GM12874 (cell line): ENCODE results near the gene KIAA0513.

Experiments used
- TF ChIP-seq, protein P1 (sequence below): IDR thresholded peaks from 2 replicates; pipeline ENCODE4 v1.5.1; 2011; ENCODE audit warnings: low read depth, mild to moderate bottlenecking, control low read depth, low read length, moderate library complexity; ENCODE audit not compliant: insufficient read depth

KIAA0513 gene

GRCh38 chr16:85034591-85035433 is 7.2 kb downstream of the KIAA0513 start:
- TF ChIP-seq, protein P1, sequence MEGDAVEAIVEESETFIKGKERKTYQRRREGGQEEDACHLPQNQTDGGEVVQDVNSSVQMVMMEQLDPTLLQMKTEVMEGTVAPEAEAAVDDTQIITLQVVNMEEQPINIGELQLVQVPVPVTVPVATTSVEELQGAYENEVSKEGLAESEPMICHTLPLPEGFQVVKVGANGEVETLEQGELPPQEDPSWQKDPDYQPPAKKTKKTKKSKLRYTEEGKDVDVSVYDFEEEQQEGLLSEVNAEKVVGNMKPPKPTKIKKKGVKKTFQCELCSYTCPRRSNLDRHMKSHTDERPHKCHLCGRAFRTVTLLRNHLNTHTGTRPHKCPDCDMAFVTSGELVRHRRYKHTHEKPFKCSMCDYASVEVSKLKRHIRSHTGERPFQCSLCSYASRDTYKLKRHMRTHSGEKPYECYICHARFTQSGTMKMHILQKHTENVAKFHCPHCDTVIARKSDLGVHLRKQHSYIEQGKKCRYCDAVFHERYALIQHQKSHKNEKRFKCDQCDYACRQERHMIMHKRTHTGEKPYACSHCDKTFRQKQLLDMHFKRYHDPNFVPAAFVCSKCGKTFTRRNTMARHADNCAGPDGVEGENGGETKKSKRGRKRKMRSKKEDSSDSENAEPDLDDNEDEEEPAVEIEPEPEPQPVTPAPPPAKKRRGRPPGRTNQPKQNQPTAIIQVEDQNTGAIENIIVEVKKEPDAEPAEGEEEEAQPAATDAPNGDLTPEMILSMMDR = no peak

DNA sequence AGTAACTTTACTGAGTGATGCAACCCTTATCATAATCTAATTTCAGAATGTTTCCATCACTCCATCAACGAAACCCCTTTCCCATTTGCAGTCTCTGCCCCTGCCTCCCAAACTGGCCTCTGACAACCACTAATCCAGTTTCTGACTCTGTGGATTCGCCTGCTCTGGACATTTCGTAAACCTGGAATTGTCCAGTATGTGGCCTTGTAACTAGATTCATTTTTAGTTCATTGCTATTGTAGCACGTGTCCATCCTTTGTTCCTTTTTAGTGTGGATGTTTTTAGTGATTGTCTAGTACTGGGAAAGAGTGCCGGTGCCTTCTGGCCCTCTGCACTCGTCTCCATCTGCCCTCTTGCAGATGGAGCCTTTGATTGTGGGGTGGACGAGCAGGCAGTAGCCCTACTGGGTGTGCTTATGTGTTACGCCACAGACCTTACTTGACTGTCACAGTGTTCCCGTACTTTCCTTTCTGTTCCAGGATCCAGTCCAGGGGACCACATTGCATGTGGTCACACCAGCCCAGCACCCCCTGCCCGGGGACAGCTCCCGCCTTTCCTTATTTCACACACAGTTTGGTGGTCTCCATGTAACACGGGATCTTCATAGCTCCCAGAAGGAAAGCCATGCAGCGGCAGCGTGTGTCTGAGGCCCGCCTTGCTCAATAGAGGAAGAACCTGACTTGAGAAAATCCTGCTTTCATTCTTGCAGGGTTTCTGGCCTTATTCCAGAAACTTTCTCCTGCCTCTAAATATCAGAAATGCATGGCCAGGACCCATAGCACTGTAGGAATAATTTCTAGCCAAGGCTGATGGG is 8.8 kb downstream of the KIAA0513 start:
- TF ChIP-seq, protein P1 = no peak

DNA sequence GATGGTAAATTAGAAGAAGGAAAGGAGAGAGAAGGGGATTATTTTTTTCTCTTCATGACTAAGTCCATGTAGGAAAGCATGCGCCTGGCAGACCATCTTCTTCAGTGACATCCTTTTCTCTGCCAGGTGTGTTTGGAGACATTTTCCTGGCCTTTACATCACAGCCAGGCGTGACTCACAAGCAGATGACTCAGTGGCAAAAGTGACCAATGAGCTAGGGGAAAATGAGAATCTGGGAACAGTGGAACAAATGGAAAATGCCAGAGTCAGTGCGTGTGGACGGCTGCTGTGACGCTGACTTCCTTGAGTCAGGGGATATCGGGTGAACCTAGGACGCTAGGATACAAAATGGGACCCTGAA is 9.4 kb downstream of the KIAA0513 start:
- TF ChIP-seq, protein P1 = no peak

- TF ChIP-seq, protein P1 = no peak
Measured at GRCh38 chr16:85037721-85038120, 10.1 kb downstream of the KIAA0513 start.

DNA sequence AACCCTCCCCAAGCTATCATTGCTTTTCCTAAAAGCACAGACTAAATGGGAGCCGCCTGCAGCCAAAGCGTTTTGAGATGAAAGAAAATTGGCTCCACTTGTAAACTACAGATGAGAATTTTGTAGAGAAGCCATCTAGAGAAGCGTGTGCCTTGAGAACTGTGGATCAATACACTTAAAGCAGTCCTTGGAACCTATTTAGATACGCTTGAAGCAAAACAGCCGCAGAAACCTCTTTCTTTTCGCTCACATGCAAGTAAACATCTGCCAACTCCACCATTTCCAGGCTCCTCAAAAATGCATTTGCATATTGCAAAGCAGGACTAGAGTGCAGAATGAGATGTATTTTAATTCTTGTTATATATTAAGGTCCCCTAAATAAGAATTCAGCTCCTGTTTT is 13.1 kb downstream of the KIAA0513 start:
- TF ChIP-seq, protein P1 = no peak

DNA sequence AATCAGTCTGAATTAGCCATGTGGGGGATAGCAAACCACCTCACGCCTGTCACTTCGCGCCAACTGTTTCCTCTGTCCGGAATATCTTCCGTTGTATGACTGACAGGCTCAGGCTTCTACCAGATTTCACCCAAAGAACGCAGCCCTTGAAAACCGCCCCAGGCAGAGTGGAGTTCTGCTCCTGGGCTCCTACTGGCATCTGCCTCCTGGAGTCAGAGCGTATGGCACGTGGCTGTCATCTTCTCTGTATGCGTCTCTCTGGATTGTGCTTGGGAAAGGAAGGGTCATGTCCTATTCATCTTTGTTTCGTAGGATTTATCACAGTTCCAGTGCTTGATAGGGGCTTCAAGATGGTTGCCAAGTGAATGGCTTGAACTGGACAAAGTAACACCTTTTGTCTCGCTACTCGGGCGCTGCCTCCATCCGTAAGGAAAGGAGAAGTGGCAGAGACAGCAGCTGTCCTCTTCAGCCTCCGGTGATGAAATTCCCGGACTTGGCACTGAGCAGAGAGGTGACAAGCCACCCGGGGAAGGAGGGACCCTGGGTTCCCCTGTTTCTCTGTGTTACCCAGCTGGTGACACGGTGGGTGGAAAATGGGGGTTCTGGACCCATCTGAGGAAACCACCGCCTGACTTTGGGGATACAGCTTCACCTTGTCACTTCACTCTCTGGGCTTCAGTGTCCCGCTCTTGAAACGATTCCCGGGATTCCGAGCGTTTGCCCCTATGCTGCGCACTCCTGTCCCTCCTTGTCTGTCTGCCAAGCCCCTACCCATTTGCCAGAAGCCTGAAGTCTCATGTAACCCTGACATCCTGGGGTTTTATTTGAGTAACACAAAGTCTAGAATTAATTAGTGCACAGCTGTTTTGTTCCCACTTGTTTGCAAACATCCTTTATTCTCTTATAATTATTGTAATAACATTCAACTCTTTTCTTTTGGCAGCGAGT is 13.9 kb downstream of the KIAA0513 start:
- TF ChIP-seq, protein P1 = no peak
